ENCODE measurements around the gene HUS1B. TPM values are rescaled to one million over a fixed set of nuclear protein-coding genes. Genes with fewer than 3 reads are reported as not detected.

The HUS1B gene
- total RNA-seq, 3 donors from 2014 or later: 1.2 to 1.3 (median 1.3) TPM

DNA sequence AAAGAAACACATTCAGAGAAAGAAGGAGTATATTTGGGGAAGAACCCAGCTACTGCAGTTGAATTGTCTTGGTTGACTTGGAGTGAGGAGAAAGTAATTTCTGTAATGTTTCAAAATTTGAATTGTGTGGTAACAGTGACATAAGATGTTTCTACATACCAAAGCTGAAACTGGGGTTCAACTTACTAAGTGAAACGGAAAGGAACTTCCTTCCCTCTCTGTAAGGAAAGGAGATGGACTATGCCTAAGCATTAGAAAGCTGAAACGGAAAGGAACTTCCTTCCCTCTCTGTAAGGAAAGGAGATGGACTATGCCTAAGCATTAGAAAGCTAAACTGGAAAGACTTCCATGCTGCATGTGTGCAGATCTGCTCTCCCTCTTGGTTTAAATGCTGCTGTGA lies 46.0 kb downstream of the HUS1B start:
- H3K4me3 ChIP-seq: no peak overlapping the region
- no peak for ATAC-seq
- H3K36me3 ChIP-seq (ENCODE audit: low read depth): no peaks in the 10 kb centered on the region
- H3K9me3 ChIP-seq: no peaks in the 10 kb centered on the region
- TF ChIP-seq, protein P1, sequence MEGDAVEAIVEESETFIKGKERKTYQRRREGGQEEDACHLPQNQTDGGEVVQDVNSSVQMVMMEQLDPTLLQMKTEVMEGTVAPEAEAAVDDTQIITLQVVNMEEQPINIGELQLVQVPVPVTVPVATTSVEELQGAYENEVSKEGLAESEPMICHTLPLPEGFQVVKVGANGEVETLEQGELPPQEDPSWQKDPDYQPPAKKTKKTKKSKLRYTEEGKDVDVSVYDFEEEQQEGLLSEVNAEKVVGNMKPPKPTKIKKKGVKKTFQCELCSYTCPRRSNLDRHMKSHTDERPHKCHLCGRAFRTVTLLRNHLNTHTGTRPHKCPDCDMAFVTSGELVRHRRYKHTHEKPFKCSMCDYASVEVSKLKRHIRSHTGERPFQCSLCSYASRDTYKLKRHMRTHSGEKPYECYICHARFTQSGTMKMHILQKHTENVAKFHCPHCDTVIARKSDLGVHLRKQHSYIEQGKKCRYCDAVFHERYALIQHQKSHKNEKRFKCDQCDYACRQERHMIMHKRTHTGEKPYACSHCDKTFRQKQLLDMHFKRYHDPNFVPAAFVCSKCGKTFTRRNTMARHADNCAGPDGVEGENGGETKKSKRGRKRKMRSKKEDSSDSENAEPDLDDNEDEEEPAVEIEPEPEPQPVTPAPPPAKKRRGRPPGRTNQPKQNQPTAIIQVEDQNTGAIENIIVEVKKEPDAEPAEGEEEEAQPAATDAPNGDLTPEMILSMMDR (IDR thresholded peaks at IDR 0.05): no peak
- no peak for DNase-seq
- intact Hi-C loops (cut with DNase I, micrococcal nuclease): no loop called here
- no peaks in the 10 kb centered on the region for H3K4me1 ChIP-seq (ENCODE audit: low read depth)

- Histone ChIP-seq H3K9me3 (no peaks in the 10 kb centered on the region), H3K4me1 (ENCODE audit: low read depth) (no peaks in the 10 kb centered on the region), H3K36me3 (ENCODE audit: low read depth) (no peaks in the 10 kb centered on the region), H3K4me3 (no peak overlapping the region)
- DNase-seq: no peak
- no peak for ATAC-seq
- intact Hi-C loops (cut with DNase I, micrococcal nuclease): no loop called here
- TF ChIP-seq, protein P1 (IDR thresholded peaks at IDR 0.05): no peak
These were observed 47.0 kb downstream of the HUS1B start for GRCh38 chr6:609905-610304.

- H3K4me1 ChIP-seq (ENCODE audit: low read depth): no peaks in the 10 kb centered on the region
- no peak overlapping the region for H3K4me3 ChIP-seq
- DNase-seq (no peak), ATAC-seq (no peak)
- H3K9me3 ChIP-seq: no peaks in the 10 kb centered on the region
- TF ChIP-seq, protein P1 (IDR thresholded peaks at IDR 0.05): no peak
- intact Hi-C loops (cut with DNase I, micrococcal nuclease): no loop called here
- no peaks in the 10 kb centered on the region for H3K36me3 ChIP-seq (ENCODE audit: low read depth)
These were observed 50.0 kb downstream of the HUS1B start for GRCh38 chr6:606829-607379.

Other genes starting within 250 kb of the HUS1B start
- gene EXOC2, start 36.0 kb upstream of the HUS1B start, total RNA-seq: 10 to 100 TPM; 13.1 to 20.9 (median 17.3) TPM